HEK293 (cell line): ENCODE measurements around the gene BIRC6.
A peak's percentile ranks its signal among the peaks of the same experiment; 100 is the strongest.
"Not testable (repeated sequence)": the region's sequence is repeated elsewhere in the genome, so short reads cannot be mapped to it uniquely, and the experiment has no call there.

Source experiments
- CTCF ChIA-PET: fragments of 350-600 bp; formaldehyde crosslinking; extraction: SDS; loops from one replicate; lab custom pipeline; 2021; ENCODE audit warnings: antibody characterized with exemption; lab: Yijun Ruan, JAX
- POLR2A ChIA-PET: fragments of 300-600 bp; formaldehyde crosslinking; extraction: SDS; loops from one replicate; lab custom pipeline; 2020; ENCODE audit warnings: antibody characterized with exemption, inconsistent platforms; lab: Yijun Ruan, JAX
- H3K27ac ChIP-seq: fragments of 200-500 bp; sonication (Bioruptor generic); 2 replicates; pipeline ENCODE4 v1.5.1; 2014; ENCODE audit warnings: low read depth, low read length, control low read depth, inconsistent platforms; ENCODE audit errors: extremely low read depth
- H3K36me3 ChIP-seq, 2 experiments: fragments of 200-500 bp in 1 of 2; sonication (Bioruptor generic) in 1 of 2; 1 replicate in 1 of 2; 2 replicates in 1 of 2; pipeline ENCODE4 v1.5.1; 2014 to 2017; ENCODE audit warnings: inconsistent platforms in 2 of 2, low read length in 2 of 2; ENCODE audit not compliant: control insufficient read depth in 2 of 2, insufficient read depth in 1 of 2
- H3K4me1 ChIP-seq: fragments of 200-500 bp; sonication (Bioruptor generic); 2 replicates; pipeline ENCODE4 v1.5.1; 2014; ENCODE audit warnings: mild to moderate bottlenecking, low read length, inconsistent platforms; ENCODE audit not compliant: control insufficient read depth, insufficient read depth
- H3K4me3 ChIP-seq: 2 replicates; pipeline ENCODE4 v1.5.1; 2011; ENCODE audit warnings: low read depth, mild to moderate bottlenecking, control low read depth, low read length, moderate library complexity
- H3K9me3 ChIP-seq: fragments of 200-500 bp; sonication (Bioruptor generic); 2 replicates; pipeline ENCODE4 v1.5.1; 2014; ENCODE audit warnings: low read depth, low read length, inconsistent platforms; ENCODE audit not compliant: control insufficient read depth, insufficient read depth
- BCL11B ChIP-seq: fragments of 450-650 bp; formaldehyde crosslinking; IDR thresholded peaks from 2 replicates; pipeline ENCODE4 v1.5.1; 2016; ENCODE audit warnings: low read depth, missing biosample characterization, missing genetic modification characterization
- GLIS2 ChIP-seq: fragments of 450-650 bp; formaldehyde crosslinking; IDR thresholded peaks from 2 replicates; pipeline ENCODE4 v1.5.1; 2016; ENCODE audit warnings: missing biosample characterization, missing genetic modification characterization
- HOXC10 ChIP-seq: sonication (generic); formaldehyde crosslinking; IDR thresholded peaks from 2 replicates; pipeline ENCODE4 v1.8.1; 2023; ENCODE audit warnings: mild to moderate bottlenecking, missing genetic modification reagents
- KLF16 ChIP-seq: fragments of 450-650 bp; formaldehyde crosslinking; IDR thresholded peaks from 2 replicates; pipeline ENCODE4 v1.5.1; 2017; ENCODE audit warnings: missing biosample characterization, missing genetic modification characterization
- SP3 ChIP-seq: fragments of 450-650 bp; formaldehyde crosslinking; IDR thresholded peaks from 2 replicates; pipeline ENCODE4 v1.5.1; 2016; ENCODE audit warnings: missing biosample characterization, missing genetic modification characterization
- TCF7L2 ChIP-seq: IDR thresholded peaks from 2 replicates; pipeline ENCODE4 v1.6.1; 2011; ENCODE audit warnings: low read depth, mild to moderate bottlenecking, inconsistent platforms, low read length, moderate library complexity, borderline replicate concordance
- ZBTB20 ChIP-seq: fragments of 450-650 bp; formaldehyde crosslinking; IDR thresholded peaks from 2 replicates; pipeline ENCODE4 v1.5.1; 2016; ENCODE audit warnings: missing biosample characterization, missing genetic modification characterization
- ZBTB21 ChIP-seq: fragments of 450-650 bp; formaldehyde crosslinking; IDR thresholded peaks from 2 replicates; pipeline ENCODE4 v1.5.1; 2017; ENCODE audit warnings: missing biosample characterization, missing genetic modification characterization
- ZBTB8A ChIP-seq: fragments of 450-650 bp; formaldehyde crosslinking; IDR thresholded peaks from 2 replicates; pipeline ENCODE4 v1.5.1; 2016; ENCODE audit warnings: missing biosample characterization, missing genetic modification characterization
- ZFP3 ChIP-seq: fragments of 450-650 bp; formaldehyde crosslinking; IDR thresholded peaks from 2 replicates; pipeline ENCODE4 v1.5.1; 2016; ENCODE audit warnings: low read depth, missing biosample characterization, missing genetic modification characterization
- ZNF112 ChIP-seq: fragments of 450-650 bp; formaldehyde crosslinking; IDR thresholded peaks from 2 replicates; pipeline ENCODE4 v1.5.0; 2017; ENCODE audit warnings: missing biosample characterization, missing genetic modification characterization
- ZNF121 ChIP-seq: fragments of 450-650 bp; formaldehyde crosslinking; IDR thresholded peaks from 2 replicates; pipeline ENCODE4 v1.5.1; 2016; ENCODE audit warnings: missing biosample characterization, missing genetic modification characterization
- ZNF302 ChIP-seq: fragments of 450-650 bp; formaldehyde crosslinking; IDR thresholded peaks from 2 replicates; pipeline ENCODE4 v1.5.1; 2016; ENCODE audit warnings: missing biosample characterization, missing genetic modification characterization, low read depth
- ZNF324 ChIP-seq: fragments of 450-650 bp; formaldehyde crosslinking; IDR thresholded peaks from 2 replicates; pipeline ENCODE4 v1.5.1; 2016; ENCODE audit warnings: missing biosample characterization, missing genetic modification characterization
- ZNF341 ChIP-seq: fragments of 450-650 bp; formaldehyde crosslinking; IDR thresholded peaks from 2 replicates; pipeline ENCODE4; 2016; ENCODE audit warnings: low read depth, missing biosample characterization, missing genetic modification characterization
- ZNF354C ChIP-seq: fragments of 450-650 bp; formaldehyde crosslinking; IDR thresholded peaks from 2 replicates; pipeline ENCODE4 v1.5.1; 2016; ENCODE audit warnings: missing biosample characterization, missing genetic modification characterization, low read depth, borderline replicate concordance
- ZNF501 ChIP-seq: fragments of 450-650 bp; formaldehyde crosslinking; IDR thresholded peaks from 2 replicates; pipeline ENCODE4 v1.5.1; 2016; ENCODE audit warnings: missing biosample characterization, missing genetic modification characterization
- ZNF701 ChIP-seq: fragments of 450-650 bp; formaldehyde crosslinking; IDR thresholded peaks from 2 replicates; pipeline ENCODE4 v1.5.1; 2016; ENCODE audit warnings: missing biosample characterization, missing genetic modification characterization
- ZNF707 ChIP-seq: fragments of 450-650 bp; formaldehyde crosslinking; IDR thresholded peaks from 2 replicates; pipeline ENCODE4 v1.5.1; 2016; ENCODE audit warnings: missing biosample characterization, missing genetic modification characterization
- ZSCAN30 ChIP-seq: fragments of 450-650 bp; IDR thresholded peaks from 2 replicates; pipeline ENCODE4 v1.5.1; 2018; ENCODE audit warnings: missing biosample characterization, mild to moderate bottlenecking, missing genetic modification characterization, moderate library complexity
- TF ChIP-seq, protein P1 (sequence below): fragments of 450-650 bp; formaldehyde crosslinking; IDR thresholded peaks from 2 replicates; pipeline ENCODE4 v1.5.1; 2017; ENCODE audit warnings: missing biosample characterization, missing genetic modification characterization
- TF ChIP-seq, protein P2 (sequence below): sonication (generic); formaldehyde crosslinking; IDR thresholded peaks from 2 replicates; pipeline ENCODE4 v1.8.1; 2022; ENCODE audit warnings: mild to moderate bottlenecking, moderate library complexity, missing genetic modification reagents

BIRC6 gene

DNA sequence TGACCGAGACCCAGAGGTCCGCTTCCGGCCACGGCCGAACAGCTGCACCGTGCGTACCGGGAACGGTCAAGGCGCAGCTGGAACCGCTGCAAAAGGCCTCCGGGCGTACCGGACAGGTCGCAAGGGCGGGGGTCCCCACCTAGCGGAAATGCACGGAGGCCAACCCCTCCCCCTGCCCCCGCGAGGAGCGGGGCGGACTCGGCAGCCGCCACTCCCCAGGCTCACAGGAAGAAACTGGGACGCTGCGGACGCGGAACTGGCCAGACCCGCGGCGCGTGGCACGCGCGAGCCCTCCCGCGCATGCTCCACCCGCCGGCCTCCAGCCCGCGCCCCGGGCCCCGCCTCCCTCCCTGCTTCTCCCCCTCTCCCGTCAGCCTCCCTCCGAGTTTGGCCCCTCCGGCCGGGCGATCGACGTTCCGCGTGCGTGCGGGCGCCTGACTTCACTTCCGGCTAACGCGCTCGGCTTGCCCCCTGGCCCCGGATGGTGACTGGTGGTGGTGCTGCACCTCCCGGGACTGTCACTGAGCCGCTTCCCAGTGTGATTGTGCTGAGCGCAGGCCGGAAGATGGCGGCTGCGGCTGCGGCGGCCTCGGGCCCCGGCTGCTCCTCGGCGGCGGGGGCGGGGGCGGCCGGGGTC lies at the start of gene BIRC6 (continued):
- TF ChIP-seq ZNF341 (tag by site-specific recombination) (peak; percentile 69), KLF16 (tag by site-specific recombination) (no peak; the same call in 1 of the 2 replicates), ZNF707 (tag by site-specific recombination) (no peak), HOXC10 (CRISPR knock-in tag) (no peak), ZBTB8A (tag by site-specific recombination) (peak; percentile 24; the same call in 1 of the 2 replicates), ZSCAN30 (tag by site-specific recombination) (0 out of 2 replicates have a peak, but pooled peaks have one; percentile 57), SP3 (peak; percentile 83), ZBTB21 (tag by site-specific recombination) (no peak), ZNF354C (tag by site-specific recombination) (no peak), ZNF501 (tag by site-specific recombination) (peak; percentile 86), BCL11B (tag by site-specific recombination) (0 out of 2 replicates have a peak, but pooled peaks have one; percentile 36), ZNF701 (tag by site-specific recombination) (no peak), ZNF121 (tag by site-specific recombination) (peak; percentile 25; the same call in 1 of the 2 replicates)
- TF ChIP-seq, protein P1, sequence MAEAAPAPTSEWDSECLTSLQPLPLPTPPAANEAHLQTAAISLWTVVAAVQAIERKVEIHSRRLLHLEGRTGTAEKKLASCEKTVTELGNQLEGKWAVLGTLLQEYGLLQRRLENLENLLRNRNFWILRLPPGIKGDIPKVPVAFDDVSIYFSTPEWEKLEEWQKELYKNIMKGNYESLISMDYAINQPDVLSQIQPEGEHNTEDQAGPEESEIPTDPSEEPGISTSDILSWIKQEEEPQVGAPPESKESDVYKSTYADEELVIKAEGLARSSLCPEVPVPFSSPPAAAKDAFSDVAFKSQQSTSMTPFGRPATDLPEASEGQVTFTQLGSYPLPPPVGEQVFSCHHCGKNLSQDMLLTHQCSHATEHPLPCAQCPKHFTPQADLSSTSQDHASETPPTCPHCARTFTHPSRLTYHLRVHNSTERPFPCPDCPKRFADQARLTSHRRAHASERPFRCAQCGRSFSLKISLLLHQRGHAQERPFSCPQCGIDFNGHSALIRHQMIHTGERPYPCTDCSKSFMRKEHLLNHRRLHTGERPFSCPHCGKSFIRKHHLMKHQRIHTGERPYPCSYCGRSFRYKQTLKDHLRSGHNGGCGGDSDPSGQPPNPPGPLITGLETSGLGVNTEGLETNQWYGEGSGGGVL (tag by site-specific recombination): peak; percentile 86
- TF ChIP-seq, protein P2, sequence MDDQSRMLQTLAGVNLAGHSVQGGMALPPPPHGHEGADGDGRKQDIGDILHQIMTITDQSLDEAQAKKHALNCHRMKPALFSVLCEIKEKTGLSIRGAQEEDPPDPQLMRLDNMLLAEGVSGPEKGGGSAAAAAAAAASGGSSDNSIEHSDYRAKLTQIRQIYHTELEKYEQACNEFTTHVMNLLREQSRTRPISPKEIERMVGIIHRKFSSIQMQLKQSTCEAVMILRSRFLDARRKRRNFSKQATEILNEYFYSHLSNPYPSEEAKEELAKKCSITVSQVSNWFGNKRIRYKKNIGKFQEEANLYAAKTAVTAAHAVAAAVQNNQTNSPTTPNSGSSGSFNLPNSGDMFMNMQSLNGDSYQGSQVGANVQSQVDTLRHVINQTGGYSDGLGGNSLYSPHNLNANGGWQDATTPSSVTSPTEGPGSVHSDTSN (CRISPR knock-in tag): 0 out of 2 replicates have a peak, but pooled peaks have one; percentile 32

DNA sequence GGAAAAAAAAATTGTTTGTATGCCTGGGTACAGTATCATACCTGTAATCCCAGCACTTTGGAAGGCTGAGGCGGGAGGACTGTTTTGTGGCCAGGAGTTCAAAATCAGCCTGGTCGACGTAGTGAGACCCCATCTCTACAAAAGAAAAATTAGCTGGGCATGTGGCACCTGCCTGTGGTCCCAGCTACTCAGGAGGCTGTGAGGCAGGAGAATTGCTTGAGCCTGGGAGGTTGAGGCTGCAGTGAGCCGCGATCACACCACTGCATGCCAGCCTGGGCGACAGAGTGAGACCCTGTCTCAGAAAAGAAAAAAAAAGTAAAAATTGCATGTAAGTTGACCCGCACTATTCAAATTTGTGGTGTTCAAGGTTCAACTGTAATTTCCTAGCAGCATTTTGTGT lies 46.2 kb upstream of the BIRC6 start:
- no peak overlapping the region for H3K27ac ChIP-seq
- no peaks in the 10 kb centered on the region for H3K4me1 ChIP-seq
- POLR2A ChIA-PET: no interaction called here
- no peaks in the 10 kb centered on the region for H3K9me3 ChIP-seq
- no peak overlapping the region for H3K4me3 ChIP-seq
- CTCF ChIA-PET: no interaction called here
- no peak for TF ChIP-seq ZNF112 (tag by site-specific recombination)
- no peak for TF ChIP-seq ZFP3 (tag by site-specific recombination)
- peaks cover 24 to 31% of the 10 kb centered on the region in 2 experiments for H3K36me3 ChIP-seq

DNA sequence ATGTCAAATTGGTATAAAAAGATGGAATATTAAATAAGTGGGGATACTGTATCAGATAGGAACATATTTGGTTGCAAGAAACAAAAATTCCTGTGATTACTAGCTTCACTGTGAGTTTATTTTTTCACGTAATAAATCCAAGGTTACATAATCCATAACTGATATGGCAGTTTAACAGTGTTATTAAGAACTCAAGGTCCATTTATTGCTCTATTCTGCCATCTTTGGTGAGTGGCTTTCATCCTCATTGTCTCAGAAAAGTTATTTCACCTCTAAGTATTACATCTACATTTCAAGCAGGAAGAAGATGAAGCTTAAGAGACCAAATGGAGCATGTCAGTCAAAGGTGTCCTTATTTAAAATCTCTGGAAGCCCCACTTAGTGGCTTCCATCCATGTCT lies 41.9 kb upstream of the BIRC6 start:
- H3K9me3 ChIP-seq: no peaks in the 10 kb centered on the region
- H3K4me3 ChIP-seq: no peak overlapping the region
- ChIA-PET POLR2A (interaction anchor here (0.6 kb wide), 1 partner anchor 24 kb away, joined by 3 read pairs; no protein-coding TSS in a partner anchor), CTCF (interaction anchor here (0.6 kb wide), 1 partner anchor 496 kb away, joined by 4 read pairs; no protein-coding TSS in a partner anchor)
- H3K4me1 ChIP-seq: no peaks in the 10 kb centered on the region
- TF ChIP-seq GLIS2 (tag by site-specific recombination) (no peak), ZNF302 (tag by site-specific recombination) (no peak), ZNF324 (no peak), TCF7L2 (no peak), ZBTB20 (no peak)
- TF ChIP-seq, all 188 proteins: peak for 0
- peaks cover 12 to 15% of the 10 kb centered on the region in 2 experiments for H3K36me3 ChIP-seq
- H3K27ac ChIP-seq: no peak overlapping the region

DNA sequence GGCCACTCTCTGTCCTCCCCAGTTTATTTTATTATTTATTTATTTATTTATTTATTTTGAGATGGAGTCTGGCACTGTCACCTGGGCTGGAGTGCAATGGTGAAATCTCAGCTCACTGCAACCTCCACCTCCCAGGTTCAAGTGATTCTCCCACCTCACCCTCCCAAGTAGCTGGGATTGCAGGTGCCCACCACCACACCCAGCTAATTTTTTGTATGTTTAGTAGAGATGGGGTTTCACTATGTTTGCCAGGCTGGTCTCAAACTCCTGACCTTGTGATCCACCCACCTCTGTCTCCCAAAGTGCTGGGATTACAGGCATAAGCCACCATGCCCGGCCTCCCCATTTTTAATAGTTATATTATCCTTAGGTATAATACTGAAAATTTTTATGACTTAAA lies 28.1 kb upstream of the BIRC6 start:
- CTCF ChIA-PET: interaction anchor here (1.1 kb wide), 1 partner anchor 25 kb away, joined by 4 read pairs; no protein-coding TSS in a partner anchor
- H3K4me3 ChIP-seq, H3K4me1 ChIP-seq, H3K27ac ChIP-seq, H3K36me3 ChIP-seq, H3K9me3 ChIP-seq, POLR2A ChIA-PET: not testable (repeated sequence)

DNA sequence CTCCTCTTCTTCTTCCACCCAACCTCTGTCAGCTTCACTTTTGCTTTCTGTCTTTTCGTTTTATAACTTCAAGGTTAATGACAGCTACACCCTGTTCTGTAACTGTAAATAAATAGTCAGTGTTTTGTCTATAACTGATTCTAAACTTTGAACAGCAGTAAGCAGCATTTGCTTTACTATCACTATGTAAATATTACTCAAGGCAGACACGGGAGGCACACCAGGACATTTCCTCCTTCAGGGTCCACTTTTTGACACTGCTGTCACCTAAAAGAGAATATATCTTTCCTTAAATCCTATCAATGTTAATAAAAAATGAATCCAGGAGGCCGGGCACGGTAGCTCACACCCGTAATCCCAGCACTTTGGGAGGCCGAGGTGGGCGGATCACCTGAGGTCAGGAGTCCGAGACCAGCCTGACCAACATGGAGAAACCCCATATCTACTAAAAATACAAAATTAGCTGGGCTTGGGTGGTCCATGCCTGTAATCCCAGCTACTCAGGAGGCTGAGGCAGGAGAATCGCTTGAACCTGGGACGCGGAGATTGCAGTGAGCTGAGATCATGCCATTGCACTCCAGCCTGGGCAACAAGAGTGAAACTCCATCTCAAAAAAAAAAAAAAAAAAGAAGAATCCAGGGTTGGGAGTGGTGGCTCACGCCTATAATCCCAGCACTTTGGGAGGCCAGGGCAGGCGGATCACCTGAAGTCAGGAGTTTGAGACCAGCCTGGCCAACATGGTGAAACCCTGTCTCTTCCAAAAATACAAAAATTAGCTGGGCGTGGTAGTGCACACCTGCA lies 27.4 kb upstream of the BIRC6 start:
- H3K36me3 ChIP-seq, H3K9me3 ChIP-seq, POLR2A ChIA-PET, H3K4me3 ChIP-seq, H3K4me1 ChIP-seq, H3K27ac ChIP-seq: not testable (repeated sequence)
- CTCF ChIA-PET: interaction anchor here (1.1 kb wide), 1 partner anchor 26 kb away, joined by 4 read pairs; no protein-coding TSS in a partner anchor
